Trophoblast cell (in vitro differentiated cells and primary cell): ENCODE results near the gene AMD1.

ENCODE experiments used
- DNase-seq, 2 donors: peaks; one replicate each; pipeline ENCODE4 v3.0.0-alpha.2; 2016
- H2AFZ ChIP-seq: 2 replicates; pipeline ENCODE4 v1.6.1; 2013; ENCODE audit warnings: low read length, moderate library complexity, mild to moderate bottlenecking; ENCODE audit not compliant: insufficient read depth, poor library complexity
- H2AK5ac ChIP-seq: 2 replicates; pipeline ENCODE4 v1.6.1; 2013; ENCODE audit warnings: mild to moderate bottlenecking, low read length
- H2BK120ac ChIP-seq: 2 replicates; pipeline ENCODE4 v1.6.1; 2013; ENCODE audit warnings: low read length, mild to moderate bottlenecking, moderate library complexity; ENCODE audit not compliant: insufficient read depth, poor library complexity
- H2BK12ac ChIP-seq: 2 replicates; pipeline ENCODE4 v1.6.1; 2013; ENCODE audit warnings: mild to moderate bottlenecking, low read length, moderate library complexity
- H2BK5ac ChIP-seq: 2 replicates; pipeline ENCODE4 v1.6.1; 2013; ENCODE audit warnings: low read length, low read depth, moderate library complexity, mild to moderate bottlenecking; ENCODE audit not compliant: poor library complexity
- H3K14ac ChIP-seq: 2 replicates; pipeline ENCODE4 v1.6.1; 2013; ENCODE audit warnings: mild to moderate bottlenecking, low read length
- H3K18ac ChIP-seq: 2 replicates; pipeline ENCODE4 v1.6.1; 2013; ENCODE audit warnings: mild to moderate bottlenecking, low read length
- H3K23ac ChIP-seq: 2 replicates; pipeline ENCODE4 v1.6.1; 2013; ENCODE audit warnings: low read length
- H3K27ac ChIP-seq: 2 replicates; pipeline ENCODE4 v1.5.1; 2013; ENCODE audit warnings: low read depth, mild to moderate bottlenecking, inconsistent platforms, low read length, moderate library complexity
- H3K27me3 ChIP-seq: 2 replicates; pipeline ENCODE4 v1.6.1; 2013; ENCODE audit warnings: inconsistent platforms, mild to moderate bottlenecking, low read length, moderate library complexity; ENCODE audit not compliant: insufficient read depth
- H3K36me3 ChIP-seq, 2 experiments: 1 replicate in 1 of 2; 2 replicates in 1 of 2; pipeline ENCODE4 v1.6.1; 2013; ENCODE audit warnings: low read length in 2 of 2, mild to moderate bottlenecking in 2 of 2, moderate library complexity in 1 of 2; ENCODE audit not compliant: insufficient read depth in 2 of 2, control insufficient read depth in 1 of 2
- H3K4ac ChIP-seq: 2 replicates; pipeline ENCODE4 v1.6.1; 2013; ENCODE audit warnings: low read depth, mild to moderate bottlenecking, low read length, moderate library complexity
- H3K4me1 ChIP-seq, 2 experiments: 1 replicate in 1 of 2; 2 replicates in 1 of 2; pipeline ENCODE4 v1.6.1; 2013; ENCODE audit warnings: low read length in 2 of 2, mild to moderate bottlenecking in 2 of 2, moderate library complexity in 1 of 2; ENCODE audit not compliant: insufficient read depth in 2 of 2, control insufficient read depth in 1 of 2
- H3K4me2 ChIP-seq: 2 replicates; pipeline ENCODE4 v1.6.1; 2013; ENCODE audit warnings: inconsistent platforms, mild to moderate bottlenecking, low read length, moderate library complexity
- H3K4me3 ChIP-seq: 2 replicates; pipeline ENCODE4 v1.5.1; 2013; ENCODE audit warnings: mild to moderate bottlenecking, low read depth, low read length, inconsistent platforms
- H3K79me1 ChIP-seq: one replicate; pipeline ENCODE4 v1.6.1; 2013; ENCODE audit warnings: low read length
- H3K79me2 ChIP-seq: 2 replicates; pipeline ENCODE4 v1.6.1; 2013; ENCODE audit warnings: low read length, mild to moderate bottlenecking; ENCODE audit not compliant: control insufficient read depth, insufficient read depth, poor library complexity
- H3K9ac ChIP-seq: 2 replicates; pipeline ENCODE4 v1.6.1; 2013; ENCODE audit warnings: mild to moderate bottlenecking, low read length
- H3K9me3 ChIP-seq: 2 replicates; pipeline ENCODE4 v1.6.1; 2013; ENCODE audit warnings: low read depth, mild to moderate bottlenecking, control low read depth, inconsistent platforms, low read length; ENCODE audit not compliant: insufficient read depth
- H4K12ac ChIP-seq: 2 replicates; pipeline ENCODE4 v1.6.1; 2013; ENCODE audit warnings: low read depth, mild to moderate bottlenecking, low read length, moderate library complexity
- H4K8ac ChIP-seq: 2 replicates; pipeline ENCODE4 v1.6.1; 2013; ENCODE audit warnings: low read depth, mild to moderate bottlenecking, low read length, moderate library complexity
- H4K91ac ChIP-seq: one replicate; pipeline ENCODE4 v1.6.1; 2013; ENCODE audit warnings: low read depth, mild to moderate bottlenecking, low read length, moderate library complexity
- WGBS: extraction: QIAGEN DNeasy Blood & Tissue Kit; methylation state at CpG from one replicate; pipeline ENCODE4 v1.1.7; 2013; ENCODE audit warnings: missing lambda C conversion rate; ENCODE audit not compliant: insufficient read length, insufficient coverage; ENCODE audit errors: extremely low coverage; 5-methylcytosine and 5-hydroxymethylcytosine counted together

AMD1 gene

DNA sequence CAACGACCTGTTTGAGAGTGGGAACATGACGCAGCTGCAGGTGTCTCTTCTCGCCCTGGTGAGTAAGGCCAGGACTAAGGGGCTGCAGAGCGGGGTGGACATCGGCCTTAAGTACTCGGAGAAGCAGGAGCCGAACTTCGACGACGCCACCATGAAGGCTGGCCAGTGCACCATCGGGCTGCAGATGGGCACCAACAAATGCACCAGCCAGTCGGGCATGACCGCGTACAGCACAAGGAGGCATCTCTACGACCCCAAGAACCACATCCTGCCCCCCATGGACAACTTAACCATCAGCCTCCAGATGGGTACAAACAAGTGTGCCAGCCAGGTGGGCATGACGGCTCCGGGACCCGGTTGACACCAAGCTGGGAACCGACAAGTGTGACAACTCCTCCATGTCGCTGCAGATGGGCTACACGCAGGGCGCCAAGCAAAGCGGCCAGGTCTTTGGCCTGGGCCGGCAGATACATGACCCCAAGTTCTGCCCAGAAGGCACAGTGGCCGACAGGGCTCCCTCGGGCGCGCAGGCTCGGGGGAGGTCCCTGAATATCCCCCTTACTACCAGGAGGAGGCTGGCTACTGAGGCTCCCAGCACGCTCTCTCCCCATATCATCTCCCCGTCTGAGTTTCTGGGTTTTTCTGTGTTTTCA lies 15.9 kb upstream of the AMD1 start:
- DNase-seq = no peak
- no peak overlapping the region for H4K8ac ChIP-seq
- no peak overlapping the region for H3K27ac ChIP-seq
- H4K91ac ChIP-seq = no peak overlapping the region
- H3K9me3 ChIP-seq = no peaks in the 10 kb centered on the region
- no peak overlapping the region for H3K9ac ChIP-seq
- no peak overlapping the region for H2AFZ ChIP-seq
- no CpG with 5 or more reads among the region's 31 CpGs for WGBS
- H3K4me1 ChIP-seq = no peaks in the 10 kb centered on the region
- H3K4me3 ChIP-seq = no peak overlapping the region
- no peak overlapping the region for H3K4ac ChIP-seq
- H2AK5ac ChIP-seq = no peak overlapping the region
- H3K79me2 ChIP-seq = no peaks in the 10 kb centered on the region
- H2BK5ac ChIP-seq = no peak overlapping the region
- no peak overlapping the region for H4K12ac ChIP-seq
- H3K79me1 ChIP-seq = no peaks in the 10 kb centered on the region
- no peak overlapping the region for H3K4me2 ChIP-seq
- no peak overlapping the region for H3K14ac ChIP-seq
- H3K27me3 ChIP-seq = no peaks in the 10 kb centered on the region
- no peak overlapping the region for H3K18ac ChIP-seq
- no peak overlapping the region for H2BK120ac ChIP-seq
- no peaks in the 10 kb centered on the region for H3K36me3 ChIP-seq
- H2BK12ac ChIP-seq = no peak overlapping the region
- H3K23ac ChIP-seq = no peak overlapping the region

DNA sequence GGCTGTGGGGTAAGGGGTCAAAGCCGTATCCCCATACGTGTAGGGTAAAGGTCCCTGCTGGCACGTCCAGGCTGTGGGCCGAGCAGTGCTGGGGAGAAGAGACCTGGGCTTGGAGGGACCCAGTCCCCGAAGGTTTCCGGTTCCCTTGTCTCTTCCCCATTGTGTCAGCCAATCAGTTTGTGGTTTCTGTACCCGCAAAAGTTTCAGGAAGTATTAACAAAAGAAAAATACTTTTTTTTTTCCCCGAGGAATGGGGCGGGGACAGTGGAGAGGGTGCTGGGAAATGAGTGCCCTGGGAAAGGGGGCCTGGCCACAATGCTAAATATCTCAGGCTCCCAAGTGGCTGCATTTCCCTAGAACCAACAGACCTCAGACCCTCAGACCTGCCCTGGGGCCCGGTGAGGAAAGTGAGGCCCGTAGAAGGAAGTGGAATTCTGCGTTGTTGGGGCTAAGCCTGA lies 15.2 kb upstream of the AMD1 start:
- Histone ChIP-seq H3K14ac (no peak overlapping the region), H3K23ac (no peak overlapping the region), H4K8ac (no peak overlapping the region), H3K4ac (no peak overlapping the region), H2BK12ac (no peak overlapping the region), H2BK120ac (no peak overlapping the region), H3K4me1 (no peaks in the 10 kb centered on the region), H3K27me3 (no peaks in the 10 kb centered on the region), H3K36me3 (no peaks in the 10 kb centered on the region), H3K79me1 (no peaks in the 10 kb centered on the region), H3K18ac (no peak overlapping the region), H4K91ac (no peak overlapping the region), H3K9ac (no peak overlapping the region), H3K4me3 (no peak overlapping the region), H3K79me2 (no peaks in the 10 kb centered on the region), H3K9me3 (no peaks in the 10 kb centered on the region), H4K12ac (no peak overlapping the region), H2BK5ac (no peak overlapping the region), H3K4me2 (no peak overlapping the region), H3K27ac (no peak overlapping the region), H2AK5ac (no peak overlapping the region), H2AFZ (no peak overlapping the region)
- DNase-seq = peak in 1 of 2 donors; percentile 9
- no CpG with 5 or more reads among the region's 12 CpGs for WGBS

DNA sequence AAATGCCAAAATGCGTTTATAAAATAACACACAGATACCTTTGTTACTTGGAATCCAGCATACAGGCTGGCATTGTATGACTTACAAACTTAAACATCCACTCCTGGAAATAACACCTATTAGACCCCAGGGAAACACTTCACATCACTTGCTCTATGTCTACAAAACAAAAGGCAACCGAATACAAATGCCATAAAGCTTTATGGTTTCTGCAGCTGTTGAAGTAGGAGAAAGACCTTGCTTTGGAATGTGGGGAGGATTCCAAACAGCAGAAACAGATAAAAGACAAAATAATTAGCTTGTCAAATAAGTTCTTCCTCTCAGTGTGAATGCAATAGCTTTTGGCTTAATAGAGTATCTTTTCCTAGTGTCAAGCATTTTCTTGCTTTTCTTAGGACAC lies 9.8 kb upstream of the AMD1 start:
- Histone ChIP-seq H4K12ac (no peak overlapping the region), H2AK5ac (no peak overlapping the region), H3K36me3 (no peaks in the 10 kb centered on the region), H2BK12ac (no peak overlapping the region), H4K91ac (no peak overlapping the region), H3K23ac (no peak overlapping the region), H3K27me3 (no peaks in the 10 kb centered on the region), H2AFZ (no peak overlapping the region), H3K4me2 (no peak overlapping the region), H3K9ac (no peak overlapping the region), H2BK5ac (no peak overlapping the region), H2BK120ac (no peak overlapping the region), H3K4ac (no peak overlapping the region), H3K79me2 (no peaks in the 10 kb centered on the region), H3K27ac (no peak overlapping the region), H3K4me3 (no peak overlapping the region), H3K9me3 (no peaks in the 10 kb centered on the region), H3K4me1 (no peaks in the 10 kb centered on the region), H3K14ac (no peak overlapping the region), H4K8ac (no peak overlapping the region), H3K79me1 (peaks cover 2% of the 10 kb centered on the region), H3K18ac (no peak overlapping the region)
- WGBS = no CpG with 5 or more reads among the region's 2 CpGs
- DNase-seq = no peak

DNA sequence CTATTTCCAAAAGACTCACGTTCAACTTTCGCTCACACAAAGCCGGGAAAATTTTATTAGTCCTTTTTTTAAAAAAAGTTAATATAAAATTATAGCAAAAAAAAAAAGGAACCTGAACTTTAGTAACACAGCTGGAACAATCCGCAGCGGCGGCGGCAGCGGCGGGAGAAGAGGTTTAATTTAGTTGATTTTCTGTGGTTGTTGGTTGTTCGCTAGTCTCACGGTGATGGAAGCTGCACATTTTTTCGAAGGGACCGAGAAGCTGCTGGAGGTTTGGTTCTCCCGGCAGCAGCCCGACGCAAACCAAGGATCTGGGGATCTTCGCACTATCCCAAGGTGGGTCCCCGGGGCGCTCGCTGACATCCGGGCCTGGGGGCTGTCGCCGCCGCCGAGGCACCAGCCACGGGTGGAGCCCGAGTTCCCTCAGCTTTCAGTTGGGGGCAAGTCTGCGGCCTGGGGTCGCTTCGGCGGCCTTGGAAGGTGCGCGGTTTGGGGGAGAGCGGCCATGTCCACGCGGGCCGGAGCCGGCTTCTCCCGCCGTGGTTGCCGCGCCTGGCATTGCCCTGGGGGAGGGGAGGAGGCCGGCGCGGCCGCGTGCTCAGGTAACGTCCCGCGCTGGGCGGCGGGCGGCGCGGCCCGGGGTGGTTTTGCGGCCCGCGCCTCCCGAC lies 429 bp downstream of the AMD1 start:
- Histone ChIP-seq H3K4me2 (peak overlapping the region; percentile 85), H2AK5ac (peak overlapping the region; percentile 95), H4K91ac (peak overlapping the region; percentile 93), H3K18ac (peak overlapping the region; percentile 80), H4K8ac (peak overlapping the region; percentile 86), H3K27ac (peak overlapping the region; percentile 87), H3K9me3 (no peaks in the 10 kb centered on the region), H4K12ac (peak overlapping the region; percentile 77), H2AFZ (peak overlapping the region; percentile 92), H2BK12ac (no peak overlapping the region), H3K36me3 (no peaks in the 10 kb centered on the region), H3K27me3 (no peaks in the 10 kb centered on the region), H3K79me2 (peaks cover 26% of the 10 kb centered on the region), H3K14ac (peak overlapping the region; percentile 98), H2BK120ac (peak overlapping the region; percentile 92), H3K9ac (peak overlapping the region; percentile 97), H2BK5ac (peak overlapping the region; percentile 88), H3K4me1 (peaks cover 2% of the 10 kb centered on the region in 2 experiments), H3K4ac (peak overlapping the region; percentile 97), H3K4me3 (peak overlapping the region; percentile 98), H3K23ac (no peak overlapping the region), H3K79me1 (peaks cover 19% of the 10 kb centered on the region)
- no CpG with 5 or more reads among the region's 60 CpGs for WGBS
- no peak for DNase-seq
